GM23338 (cell line): Measurements from ENCODE around the gene PDXDC1. TPM values are rescaled to one million over a fixed set of nuclear protein-coding genes. Genes with fewer than 3 reads are reported as not detected.
"Not testable (repeated sequence)": the region's sequence is repeated elsewhere in the genome, so short reads cannot be mapped to it uniquely, and the experiment has no call there.

Source experiments
- ATAC-seq: fragments of 200-7000 bp; cut with Tn5 transposase; 3 replicates; pipeline ENCODE4 v1.9.1; 2020
- DNase-seq: peaks from one replicate; pipeline ENCODE4 v3.0.0-alpha.2; 2015; ENCODE audit warnings: low spot score
- H2AFZ ChIP-seq: fragments of 200-600 bp; sonication (generic); 2 replicates; pipeline ENCODE4 v1.8.0; 2016; ENCODE audit warnings: antibody characterized with exemption, mild to moderate bottlenecking, moderate library complexity
- H3F3A ChIP-seq: fragments of 200-600 bp; sonication (generic); replicated peaks from 2 replicates; pipeline ENCODE4 v1.8.0; 2017; ENCODE audit warnings: antibody characterized with exemption, mixed run types, low read depth
- H3K27ac ChIP-seq: fragments of 200-600 bp; sonication (generic); 2 replicates; pipeline ENCODE4 v1.6.1; 2016; ENCODE audit warnings: low read depth
- H3K27me3 ChIP-seq: fragments of 200-600 bp; sonication (generic); 2 replicates; pipeline ENCODE4 v1.8.0; 2016; ENCODE audit warnings: mild to moderate bottlenecking, mixed run types, moderate library complexity; ENCODE audit not compliant: insufficient read depth
- H3K36me3 ChIP-seq: fragments of 200-600 bp; sonication (generic); 2 replicates; pipeline ENCODE4 v1.8.0; 2016; ENCODE audit warnings: mild to moderate bottlenecking; ENCODE audit not compliant: insufficient read depth
- H3K4me1 ChIP-seq: fragments of 200-600 bp; sonication (generic); 2 replicates; pipeline ENCODE4 v1.8.0; 2016; ENCODE audit warnings: mild to moderate bottlenecking, moderate library complexity; ENCODE audit not compliant: insufficient read depth
- H3K4me2 ChIP-seq: fragments of 200-600 bp; sonication (generic); 2 replicates; pipeline ENCODE4 v1.7.1; 2017; ENCODE audit warnings: mixed run types
- H3K4me3 ChIP-seq: fragments of 200-600 bp; sonication (generic); 2 replicates; pipeline ENCODE4 v1.6.1; 2016; ENCODE audit warnings: mixed run types
- H3K79me2 ChIP-seq: fragments of 200-600 bp; sonication (generic); replicated peaks from 2 replicates; pipeline ENCODE4 v1.8.0; 2017; ENCODE audit warnings: mild to moderate bottlenecking; ENCODE audit not compliant: insufficient read depth
- H3K9me2 ChIP-seq: fragments of 200-600 bp; sonication (generic); 2 replicates; pipeline ENCODE4 v1.8.0; 2017; ENCODE audit not compliant: insufficient read depth
- H4K20me1 ChIP-seq: fragments of 200-600 bp; sonication (generic); replicated peaks from 2 replicates; pipeline ENCODE4 v1.8.0; 2017; ENCODE audit warnings: mild to moderate bottlenecking; ENCODE audit not compliant: insufficient read depth
- H3K27ac Mint-ChIP-seq: 2 replicates; pipeline ENCODE4 v1.8.0; 2020; ENCODE audit warnings: inconsistent platforms, mild to moderate bottlenecking, moderate library complexity, mixed read lengths
- H3K27me3 Mint-ChIP-seq: 3 replicates; pipeline ENCODE4 v1.8.0; 2022; ENCODE audit warnings: low read depth, mild to moderate bottlenecking, moderate library complexity, mixed read lengths, inconsistent platforms; ENCODE audit not compliant: insufficient read depth, poor library complexity
- H3K36me3 Mint-ChIP-seq: 3 replicates; pipeline ENCODE4 v1.8.0; 2021; ENCODE audit warnings: low read depth, mild to moderate bottlenecking, inconsistent platforms, moderate library complexity, mixed read lengths
- H3K4me1 Mint-ChIP-seq: 3 replicates; pipeline ENCODE4 v1.8.0; 2020; ENCODE audit warnings: mild to moderate bottlenecking, inconsistent platforms, mixed read lengths
- H3K4me3 Mint-ChIP-seq: 3 replicates; pipeline ENCODE4 v1.8.0; 2021; ENCODE audit warnings: moderate library complexity, mild to moderate bottlenecking, inconsistent platforms, mixed read lengths
- H3K9me3 Mint-ChIP-seq: 3 replicates; pipeline ENCODE4 v1.8.0; 2020; ENCODE audit warnings: moderate library complexity, mild to moderate bottlenecking, inconsistent platforms, mixed read lengths
- CREB1 ChIP-seq: fragments of 250-450 bp; sonication (Bioruptor Pico); IDR thresholded peaks from 2 replicates; pipeline ENCODE4 v1.5.0; 2020; ENCODE audit warnings: low read depth, mild to moderate bottlenecking, moderate library complexity
- CTCF ChIP-seq, 2 experiments: fragments of 200-600 bp in 1 of 2; sonication (generic) in 1 of 2; conservative IDR thresholded peaks; 2 replicates each; pipeline versions ENCODE4 v1.5.1 to v1.6.1; 2016 to 2017; ENCODE audit warnings: antibody characterized with exemption in 2 of 2, low read depth in 2 of 2, mild to moderate bottlenecking in 2 of 2, moderate library complexity in 1 of 2
- POLR2AphosphoS5 ChIP-seq: IDR thresholded peaks from 2 replicates; pipeline ENCODE4 v1.6.1; 2016; ENCODE audit warnings: antibody characterized with exemption, low read depth
- STAT1 ChIP-seq: IDR thresholded peaks from one replicate; pipeline ENCODE4 v1.6.1; 2016; ENCODE audit warnings: antibody characterized with exemption; ENCODE audit not compliant: unreplicated experiment
- polyA plus RNA-seq: library from polyadenylated mRNA; unstranded; fragments of >200 nt; fragmentation: Nextera tagmentation; extraction: Ambion mirVana; gene quantifications from 2 replicates; pipeline ENCODE4 v1.2.1, GENCODE V29; 2016
- total RNA-seq: library from RNA; depleted of rRNA; stranded (reverse); fragments of >200 nt; shearing (Covaris generic); gene quantifications from 2 replicates; pipeline ENCODE4 v1.2.3, GENCODE V29; 2014

PDXDC1 gene
- total and polyA plus RNA-seq, 2 experiments from 2014 or later, result 40.0 to 91.6 TPM

GRCh38 chr16:15044286-15044685 is 69.5 kb downstream of the PDXDC1 start:
- Histone ChIP-seq H3K4me2 (no peak overlapping the region), H3K4me1 (no peaks in the 10 kb centered on the region), H3K4me3 (no peak overlapping the region), H3K27ac (no peak overlapping the region), H3K27me3 (no peaks in the 10 kb centered on the region), H4K20me1 (no peaks in the 10 kb centered on the region; the same call in none of the 2 replicates), H3K36me3 (peaks cover 5% of the 10 kb centered on the region), H3F3A (no peaks in the 10 kb centered on the region), H2AFZ (no peak overlapping the region), H3K9me2 (no peaks in the 10 kb centered on the region), H3K79me2 (no peaks in the 10 kb centered on the region)
- DNase-seq (no peak), ATAC-seq (no peak)
- Mint-ChIP-seq H3K9me3 (no peaks in the 10 kb centered on the region), H3K4me3 (no peak overlapping the region; the same call in 2 of the 3 replicates), H3K27ac (no peak overlapping the region), H3K36me3 (peaks cover 25% of the 10 kb centered on the region), H3K4me1 (no peaks in the 10 kb centered on the region), H3K27me3 (peaks cover 7% of the 10 kb centered on the region)
- TF ChIP-seq CREB1 (CRISPR knock-in tag) (no peak), STAT1 (no peak), POLR2AphosphoS5 (no peak)

GRCh38 chr16:15045270-15045669 is 70.4 kb downstream of the PDXDC1 start:
- peak overlapping the region; percentile 3; the same call in 1 of the 2 replicates for H3K27ac Mint-ChIP-seq

GRCh38 chr16:15046692-15047376 is 72.0 kb downstream of the PDXDC1 start:
- ATAC-seq, result no peak
- peaks cover 3% of the 10 kb centered on the region for H3K27me3 Mint-ChIP-seq
- TF ChIP-seq CREB1 (CRISPR knock-in tag), result no peak
- TF ChIP-seq CTCF (conservative IDR thresholded peaks at IDR 0.05; ENCODE audit: low read depth in 2 of 2), result peak; percentile 26 to 42; a peak in 3 of 4 replicates

More at GRCh38 chr16:15045270-15045669, 70.4 kb downstream of the PDXDC1 start:
- not testable (repeated sequence) for H3K36me3 ChIP-seq, DNase-seq, H3K9me3 Mint-ChIP-seq, H3K4me1 ChIP-seq, H3K27me3 Mint-ChIP-seq, H3K27me3 ChIP-seq, H4K20me1 ChIP-seq, H3K79me2 ChIP-seq, H3K9me2 ChIP-seq, ATAC-seq, H3K4me1 Mint-ChIP-seq, H2AFZ ChIP-seq, H3K4me3 ChIP-seq, H3K4me3 Mint-ChIP-seq, H3K27ac ChIP-seq, H3K4me2 ChIP-seq, H3F3A ChIP-seq
- H3K36me3 Mint-ChIP-seq, result peaks cover 22% of the 10 kb centered on the region

More at GRCh38 chr16:15046692-15047376, 72.0 kb downstream of the PDXDC1 start:
- Histone ChIP-seq H3K9me2 (no peaks in the 10 kb centered on the region), H3K27me3 (no peaks in the 10 kb centered on the region), H3K4me3 (no peak overlapping the region), H2AFZ (no peak overlapping the region), H3K4me1 (no peaks in the 10 kb centered on the region), H3K4me2 (no peak overlapping the region), H3K79me2 (peaks cover 19% of the 10 kb centered on the region), H3K27ac (no peak overlapping the region), H3K36me3 (no peaks in the 10 kb centered on the region), H4K20me1 (peaks cover 8% of the 10 kb centered on the region), H3F3A (no peaks in the 10 kb centered on the region)
- Mint-ChIP-seq H3K9me3 (no peaks in the 10 kb centered on the region), H3K4me1 (no peaks in the 10 kb centered on the region), H3K27ac (no peak overlapping the region), H3K36me3 (peaks cover 22% of the 10 kb centered on the region), H3K4me3 (no peak overlapping the region)
- DNase-seq, result no peak
